SK-N-SH treated with all-trans-retinoic acid at 6 μM for 48 hours (cell line): ENCODE results near the gene PCP4L1.

Experiments
- ARNTL ChIP-seq: fragments of 450-650 bp; formaldehyde crosslinking; IDR thresholded peaks from 2 replicates; pipeline ENCODE4 v1.5.0; 2020; ENCODE audit warnings: low read depth, mild to moderate bottlenecking, moderate library complexity, borderline replicate concordance
- CSRNP3 ChIP-seq: fragments of 250-450 bp; sonication (Bioruptor Pico); IDR thresholded peaks from 2 replicates; pipeline ENCODE4 v1.5.1; 2021; ENCODE audit warnings: mild to moderate bottlenecking, moderate library complexity
- ESRRG ChIP-seq: fragments of 250-450 bp; sonication (Bioruptor Pico); IDR thresholded peaks from 2 replicates; pipeline ENCODE4 v1.6.1; 2021; ENCODE audit warnings: mild to moderate bottlenecking
- GLIS3 ChIP-seq: fragments of 250-450 bp; sonication (Bioruptor Pico); IDR thresholded peaks from 2 replicates; pipeline ENCODE4 v1.5.0; 2020; ENCODE audit warnings: mild to moderate bottlenecking, moderate library complexity
- PATZ1 ChIP-seq: fragments of 250-450 bp; sonication (Bioruptor Pico); IDR thresholded peaks from 2 replicates; pipeline ENCODE4 v1.8.0; 2020; ENCODE audit warnings: mild to moderate bottlenecking, moderate library complexity, borderline replicate concordance
- PPARA ChIP-seq: fragments of 250-450 bp; sonication (Bioruptor Pico); IDR thresholded peaks from 2 replicates; pipeline ENCODE4 v1.5.0; 2020; ENCODE audit warnings: mild to moderate bottlenecking, borderline replicate concordance
- ZC3H10 ChIP-seq: fragments of 250-450 bp; sonication (Bioruptor Pico); IDR thresholded peaks from 2 replicates; pipeline ENCODE4 v1.5.1; 2021; ENCODE audit warnings: mild to moderate bottlenecking, moderate library complexity
- ZNF565 ChIP-seq: fragments of 450-650 bp; formaldehyde crosslinking; conservative IDR thresholded peaks from 2 replicates; pipeline ENCODE4 v1.5.0; 2020; ENCODE audit warnings: low read depth, mild to moderate bottlenecking, moderate library complexity
- ZNF8 ChIP-seq: fragments of 450-650 bp; formaldehyde crosslinking; IDR thresholded peaks from 2 replicates; pipeline ENCODE4 v1.5.0; 2020; ENCODE audit warnings: mild to moderate bottlenecking, moderate library complexity

GRCh38 chr1:161222175-161223019 lies 36.1 kb upstream of the PCP4L1 start:
- TF ChIP-seq ZNF565, result no peak
- no peak for TF ChIP-seq PATZ1 (CRISPR knock-in tag)
- TF ChIP-seq CSRNP3 (CRISPR knock-in tag), result no peak
- no peak for TF ChIP-seq GLIS3 (CRISPR knock-in tag)
- TF ChIP-seq ARNTL, result no peak
- TF ChIP-seq PPARA, result no peak
- no peak for TF ChIP-seq ZC3H10 (CRISPR knock-in tag)
- TF ChIP-seq ZNF8 (CRISPR knock-in tag), result no peak
- no peak for TF ChIP-seq ESRRG (CRISPR knock-in tag)
